H9 (cell line): ENCODE results near the gene LAMC1. TPM values are rescaled to one million over a fixed set of nuclear protein-coding genes. Genes with fewer than 3 reads are reported as not detected.

Source experiments
- DNase-seq: peaks from one replicate; pipeline ENCODE4 v3.0.0-alpha.2; 2017
- H2AFZ ChIP-seq: one replicate; pipeline ENCODE4 v1.6.1; 2013; ENCODE audit warnings: mild to moderate bottlenecking, low read length, control low read depth, moderate library complexity
- H2AK5ac ChIP-seq: 2 replicates; pipeline ENCODE4 v1.6.1; 2013; ENCODE audit warnings: low read length, control low read depth, mixed read lengths; ENCODE audit not compliant: insufficient read length
- H2BK120ac ChIP-seq: one replicate; pipeline ENCODE4 v1.6.1; 2013; ENCODE audit warnings: low read depth, mild to moderate bottlenecking, low read length, control low read depth, inconsistent platforms; ENCODE audit not compliant: poor library complexity, severe bottlenecking
- H2BK12ac ChIP-seq: 2 replicates; pipeline ENCODE4 v1.6.1; 2013; ENCODE audit warnings: low read length, control low read depth, mixed read lengths, low read depth; ENCODE audit not compliant: insufficient read length
- H2BK15ac ChIP-seq: 2 replicates; pipeline ENCODE4 v1.6.1; 2013; ENCODE audit warnings: low read depth, low read length, control low read depth
- H2BK20ac ChIP-seq: one replicate; pipeline ENCODE4 v1.6.1; 2013; ENCODE audit warnings: low read depth, mild to moderate bottlenecking, low read length, control low read depth, inconsistent platforms; ENCODE audit not compliant: poor library complexity, severe bottlenecking
- H2BK5ac ChIP-seq: 2 replicates; pipeline ENCODE4 v1.6.1; 2013; ENCODE audit warnings: low read length, control low read depth, mixed read lengths; ENCODE audit not compliant: insufficient read length
- H3K14ac ChIP-seq: 2 replicates; pipeline ENCODE4 v1.6.1; 2013; ENCODE audit warnings: low read length, control low read depth; ENCODE audit not compliant: insufficient read depth
- H3K18ac ChIP-seq: 2 replicates; pipeline ENCODE4 v1.6.1; 2013; ENCODE audit warnings: low read depth, mild to moderate bottlenecking, mixed read lengths, low read length, control low read depth; ENCODE audit not compliant: insufficient read length
- H3K23ac ChIP-seq: 2 replicates; pipeline ENCODE4 v1.6.1; 2013; ENCODE audit warnings: low read length, control low read depth, mixed read lengths, low read depth; ENCODE audit not compliant: insufficient read length
- H3K23me2 ChIP-seq: 2 replicates; pipeline ENCODE4 v1.6.1; 2013; ENCODE audit warnings: low read depth, mild to moderate bottlenecking, mixed read lengths, low read length, control low read depth; ENCODE audit not compliant: insufficient read length, poor library complexity, severe bottlenecking
- H3K27ac ChIP-seq: 2 replicates; pipeline ENCODE4 v1.5.1; 2013; ENCODE audit warnings: low read length, control low read depth, mixed read lengths, low read depth; ENCODE audit not compliant: insufficient read length
- H3K27me3 ChIP-seq: 2 replicates; pipeline ENCODE4 v1.6.1; 2013; ENCODE audit warnings: low read length, control low read depth, inconsistent platforms; ENCODE audit not compliant: insufficient read depth
- H3K4ac ChIP-seq: 2 replicates; pipeline ENCODE4 v1.6.1; 2013; ENCODE audit warnings: low read depth, mild to moderate bottlenecking, control low read depth, inconsistent platforms, low read length, moderate library complexity
- H3K4me1 ChIP-seq: 2 replicates; pipeline ENCODE4 v1.6.1; 2013; ENCODE audit warnings: low read length, control low read depth, inconsistent platforms; ENCODE audit not compliant: insufficient read depth
- H3K4me2 ChIP-seq: 2 replicates; pipeline ENCODE4 v1.6.1; 2013; ENCODE audit warnings: low read length, control low read depth, mixed read lengths; ENCODE audit not compliant: insufficient read length, insufficient read depth
- H3K56ac ChIP-seq: 2 replicates; pipeline ENCODE4 v1.6.1; 2013; ENCODE audit warnings: low read depth, mild to moderate bottlenecking, mixed read lengths, low read length, control low read depth; ENCODE audit not compliant: insufficient read length
- H3K79me1 ChIP-seq: 2 replicates; pipeline ENCODE4 v1.6.1; 2013; ENCODE audit warnings: low read depth, mild to moderate bottlenecking, moderate library complexity, low read length, control low read depth, inconsistent platforms; ENCODE audit not compliant: insufficient read depth, poor library complexity, severe bottlenecking
- H3K79me2 ChIP-seq: 2 replicates; pipeline ENCODE4 v1.6.1; 2013; ENCODE audit warnings: low read length, control low read depth, inconsistent platforms; ENCODE audit not compliant: insufficient read depth
- H3K9ac ChIP-seq: 2 replicates; pipeline ENCODE4 v1.6.1; 2013; ENCODE audit warnings: low read length, control low read depth, mixed read lengths; ENCODE audit not compliant: insufficient read length; ENCODE audit errors: extremely low read depth
- H3K9me3 ChIP-seq: one replicate; pipeline ENCODE4 v1.6.1; 2013; ENCODE audit warnings: low read depth, low read length, inconsistent platforms; ENCODE audit not compliant: control insufficient read depth
- H3T11ph ChIP-seq: one replicate; pipeline ENCODE4 v1.6.1; 2013; ENCODE audit warnings: mild to moderate bottlenecking, low read length, control low read depth, inconsistent platforms
- H4K20me1 ChIP-seq: one replicate; pipeline ENCODE4 v1.6.1; 2013; ENCODE audit not compliant: control insufficient read depth, insufficient read length, insufficient read depth
- H4K5ac ChIP-seq: 2 replicates; pipeline ENCODE4 v1.6.1; 2013; ENCODE audit warnings: low read depth, mild to moderate bottlenecking, mixed read lengths, low read length, control low read depth; ENCODE audit not compliant: insufficient read length
- H4K8ac ChIP-seq: replicated peaks from 2 replicates; pipeline ENCODE4 v1.6.1; 2013; ENCODE audit warnings: low read length, control low read depth, mixed read lengths, low read depth; ENCODE audit not compliant: insufficient read length
- H4K91ac ChIP-seq: 2 replicates; pipeline ENCODE4 v1.6.1; 2013; ENCODE audit warnings: low read depth, mild to moderate bottlenecking, moderate library complexity, mixed read lengths, low read length, control low read depth; ENCODE audit not compliant: insufficient read length
- H3K27ac Mint-ChIP-seq, 3 experiments: 2 replicates in 2 of 3; 3 replicates in 1 of 3; pipeline ENCODE4 v1.8.0; 2020 to 2021; ENCODE audit warnings: mixed read lengths in 3 of 3, mild to moderate bottlenecking in 1 of 3, moderate library complexity in 1 of 3
- H3K27me3 Mint-ChIP-seq: 2 replicates; pipeline ENCODE4 v1.8.0; 2021; ENCODE audit warnings: low read depth, mild to moderate bottlenecking, moderate library complexity, mixed read lengths
- H3K36me3 Mint-ChIP-seq, 3 experiments: 2 replicates in 2 of 3; 3 replicates in 1 of 3; pipeline ENCODE4 v1.8.0; 2020 to 2021; ENCODE audit warnings: low read depth in 3 of 3, mixed read lengths in 3 of 3; ENCODE audit not compliant: insufficient read depth in 1 of 3
- H3K4me1 Mint-ChIP-seq, 2 experiments: 2 replicates each; pipeline ENCODE4 v1.8.0; 2020; ENCODE audit warnings: mixed read lengths in 2 of 2
- H3K4me3 Mint-ChIP-seq, 2 experiments: 2 replicates in 1 of 2; 3 replicates in 1 of 2; pipeline ENCODE4 v1.8.0; 2020 to 2021; ENCODE audit warnings: mild to moderate bottlenecking in 2 of 2, mixed read lengths in 2 of 2, moderate library complexity in 1 of 2
- H3K9me3 Mint-ChIP-seq, 2 experiments: 2 replicates in 1 of 2; 3 replicates in 1 of 2; pipeline ENCODE4 v1.8.0; 2020; ENCODE audit warnings: mild to moderate bottlenecking in 2 of 2, mixed read lengths in 2 of 2, moderate library complexity in 1 of 2
- CTCF ChIP-seq: fragments of 200-600 bp; sonication (generic); conservative IDR thresholded peaks from 3 replicates; pipeline ENCODE4 v1.8.0; 2021; ENCODE audit warnings: antibody characterized with exemption, mild to moderate bottlenecking
- WGBS: extraction: QIAGEN DNeasy Blood & Tissue Kit; methylation state at CpG from one replicate; pipeline ENCODE4 v1.1.7; 2013; ENCODE audit warnings: missing lambda C conversion rate, low lambda C conversion rate, mixed read lengths; ENCODE audit not compliant: insufficient read length; ENCODE audit errors: extremely low coverage; 5-methylcytosine and 5-hydroxymethylcytosine counted together
- total RNA-seq: library from RNA; stranded (reverse); gene quantifications from 2 replicates; pipeline ENCODE4 v1.2.1, GENCODE V29; 2021

LAMC1 gene
- total RNA-seq, 1 experiment from 2014 or later = 96.2 TPM

- Histone ChIP-seq H2AK5ac (no peak overlapping the region), H3K14ac (no peak overlapping the region), H2BK12ac (no peak overlapping the region), H3K4ac (no peak overlapping the region), H3K23me2 (no peaks in the 10 kb centered on the region), H3K9ac (no peak overlapping the region), H3K4me1 (no peaks in the 10 kb centered on the region), H3K27ac (no peak overlapping the region), H3K23ac (no peak overlapping the region), H3T11ph (no peak overlapping the region), H3K18ac (no peak overlapping the region), H3K56ac (no peak overlapping the region), H3K79me1 (no peaks in the 10 kb centered on the region), H3K27me3 (no peaks in the 10 kb centered on the region), H3K9me3 (no peaks in the 10 kb centered on the region), H2BK120ac (no peak overlapping the region), H4K20me1 (no peaks in the 10 kb centered on the region), H4K5ac (no peak overlapping the region), H2BK20ac (no peak overlapping the region), H2BK15ac (no peak overlapping the region), H4K91ac (no peak overlapping the region), H2BK5ac (no peak overlapping the region), H3K4me2 (no peak overlapping the region), H2AFZ (no peak overlapping the region), H3K79me2 (peaks cover 2% of the 10 kb centered on the region; the same call in 1 of the 2 replicates), H4K8ac (no peak overlapping the region)
- Mint-ChIP-seq H3K36me3 (peaks cover 0 to 3% (median 3%) of the 10 kb centered on the region in 3 experiments; a peak in 4 of 7 replicates), H3K4me1 (peaks cover 0 to 6% of the 10 kb centered on the region in 2 experiments; a peak in 3 of 4 replicates), H3K27me3 (no peaks in the 10 kb centered on the region), H3K4me3 (no peak overlapping the region), H3K9me3 (no peaks in the 10 kb centered on the region), H3K27ac (no peak overlapping the region; a peak in 1 of 7 replicates)
- no CpG with 5 or more reads among the region's 7 CpGs for WGBS
- DNase-seq = no peak
- TF ChIP-seq CTCF = no peak
These were observed 25.2 kb downstream of the LAMC1 start for GRCh38 chr1:183048087-183049085.
